ENCODE results near the gene VSIG2.
"Not testable (repeated sequence)": the region's sequence is repeated elsewhere in the genome, so short reads cannot be mapped to it uniquely, and the experiment has no call there.

The VSIG2 gene

DNA sequence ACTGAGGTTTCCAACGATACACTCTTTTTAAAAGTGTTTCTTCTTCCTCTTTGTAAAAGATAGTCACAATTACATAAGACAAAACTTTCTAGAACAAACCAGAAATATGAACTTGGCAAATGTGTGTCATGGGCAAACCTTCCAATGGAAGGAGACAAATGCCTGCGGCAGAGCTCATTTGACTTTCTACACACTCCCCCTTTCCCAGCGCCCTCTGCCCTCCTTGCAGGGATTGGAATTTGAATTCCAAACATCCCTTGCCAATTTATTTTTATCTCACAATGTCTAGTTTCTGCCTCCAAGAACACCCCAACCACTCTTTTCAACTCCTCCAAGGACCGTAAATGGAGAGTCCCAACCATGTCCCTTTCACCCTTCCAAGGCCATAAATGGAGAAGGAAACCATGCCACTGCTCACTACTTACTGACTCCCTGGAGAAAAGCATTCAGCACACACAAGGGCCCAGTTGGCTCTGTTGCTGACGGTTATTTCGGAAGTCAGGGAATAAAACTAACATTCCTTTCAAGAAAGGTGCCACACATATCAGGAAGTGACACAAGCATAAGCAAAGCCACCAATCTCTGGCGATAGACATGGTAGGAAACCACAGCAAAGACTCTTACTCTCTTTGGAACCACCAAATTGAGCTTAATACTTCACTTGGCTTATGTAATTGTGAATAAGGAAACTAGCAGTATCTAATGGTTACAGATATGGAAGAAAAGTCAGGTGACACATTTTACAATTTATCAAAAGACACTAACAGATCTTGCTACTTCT lies 25.0 kb upstream of the VSIG2 start:
- TF ChIP-seq CTCF (conservative IDR thresholded peaks at IDR 0.05), result no peak
- H3K27ac ChIP-seq, result no peak overlapping the region

DNA sequence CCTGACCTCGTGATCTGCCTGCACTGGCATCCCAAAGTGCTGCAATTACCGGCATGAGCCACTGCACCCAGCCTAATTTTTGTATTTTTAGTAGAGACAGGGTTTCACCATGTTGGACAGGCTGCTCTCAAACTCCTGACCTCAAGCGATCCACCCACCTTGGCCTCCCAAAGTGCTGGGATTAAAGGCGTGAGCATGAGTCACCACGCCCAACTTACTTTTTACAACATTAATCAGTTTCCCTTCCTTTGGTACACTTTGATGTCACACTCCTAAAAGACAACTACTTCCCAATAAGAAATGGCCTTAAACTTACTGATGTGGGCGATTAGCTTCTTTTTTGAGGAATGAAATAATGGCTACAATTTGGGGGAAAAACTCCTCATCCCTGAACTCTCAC lies 18.9 kb upstream of the VSIG2 start:
- not testable (repeated sequence) for H3K27ac ChIP-seq

DNA sequence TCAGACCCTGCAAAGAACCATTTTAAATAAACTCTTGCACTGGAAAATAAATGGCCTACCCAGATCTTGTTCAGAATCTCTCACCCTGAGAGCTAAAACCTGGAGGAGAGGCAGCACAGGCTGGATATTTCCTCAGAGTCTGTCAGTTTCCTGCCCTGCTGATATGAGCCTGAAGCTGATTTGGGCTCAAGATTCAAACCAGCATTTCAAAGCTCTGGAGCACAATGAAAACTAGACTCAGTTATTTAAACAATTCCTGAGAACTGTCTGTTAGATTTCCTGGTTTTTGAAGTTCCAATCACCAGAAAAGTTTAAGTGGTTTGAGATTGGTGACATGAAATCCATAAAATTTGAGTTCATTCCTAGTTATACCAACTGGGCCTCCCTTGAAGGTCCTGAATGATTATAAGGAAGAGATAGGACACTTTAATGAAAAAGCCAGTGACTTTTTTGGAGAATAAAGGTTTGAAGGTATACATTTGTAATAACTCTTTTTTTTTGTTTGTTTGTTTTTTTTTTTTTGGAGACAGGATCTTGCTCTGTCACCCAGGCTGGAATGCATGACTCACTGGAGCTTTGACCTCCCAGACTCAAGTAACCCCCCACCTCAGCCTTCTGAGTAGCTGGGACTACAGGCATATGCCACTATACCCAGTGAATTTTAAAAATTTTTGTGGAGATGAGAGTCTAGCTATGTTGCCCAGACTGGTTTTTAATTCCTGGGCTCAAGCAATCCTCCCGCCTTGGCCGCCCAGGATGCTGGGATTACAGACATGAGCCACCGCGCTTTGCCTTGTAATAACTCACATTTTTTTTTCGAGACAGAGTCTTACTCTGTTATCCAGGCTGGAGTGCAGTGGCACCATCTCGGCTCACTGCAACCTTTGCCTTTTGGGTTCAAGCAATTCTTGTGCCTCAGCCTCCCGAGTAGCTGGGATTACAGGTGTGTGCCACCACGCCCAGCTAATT lies 18.0 kb upstream of the VSIG2 start:
- H3K27ac ChIP-seq, result no peak overlapping the region
- TF ChIP-seq CTCF (conservative IDR thresholded peaks at IDR 0.05), result no peak

DNA sequence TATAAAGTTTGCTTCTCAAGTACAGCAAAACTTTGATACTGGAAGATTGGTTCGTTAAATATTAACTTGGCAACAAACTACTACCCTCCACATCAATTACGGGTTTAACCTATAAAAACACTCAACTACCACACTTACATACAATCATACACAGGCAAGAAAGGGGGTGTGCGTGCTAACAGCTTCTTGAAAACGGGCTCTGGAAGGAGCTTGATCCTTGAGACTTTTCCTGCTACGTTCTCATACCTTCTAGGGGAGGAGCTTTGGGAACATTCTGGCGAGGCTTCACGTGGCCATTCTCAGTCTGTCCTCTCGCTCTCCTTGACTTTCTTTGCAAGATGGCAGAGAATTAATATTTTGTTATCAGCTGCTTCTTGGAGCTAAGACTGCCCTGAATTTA lies 16.9 kb upstream of the VSIG2 start:
- H3K27ac ChIP-seq, result no peak overlapping the region

DNA sequence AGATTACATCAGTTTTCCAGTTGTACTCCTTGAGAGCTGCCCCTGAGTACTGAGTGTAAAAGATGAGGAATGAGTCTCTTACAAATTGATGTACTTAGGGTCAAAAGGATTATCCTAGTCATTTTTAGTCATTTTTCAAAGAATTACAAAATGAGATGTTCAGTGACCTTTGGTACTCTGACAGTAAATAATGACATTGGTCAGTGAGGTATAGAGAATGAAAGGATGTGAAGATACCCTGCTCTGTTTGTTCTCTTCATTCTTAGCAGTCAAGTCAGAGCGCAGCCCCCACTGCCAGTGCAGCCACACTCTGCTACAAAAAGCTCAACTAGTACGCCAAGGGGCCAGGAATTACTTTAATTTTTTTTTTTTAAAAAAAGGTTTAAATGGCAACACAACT lies 14.1 kb upstream of the VSIG2 start:
- TF ChIP-seq CTCF (conservative IDR thresholded peaks at IDR 0.05), result no peak
- H3K27ac ChIP-seq, result no peak overlapping the region

More for the DNA sequence above, 16.9 kb upstream of the VSIG2 start:
- TF ChIP-seq CTCF (conservative IDR thresholded peaks at IDR 0.05), result no peak

- peak overlapping the region; percentile 81 for H3K27ac ChIP-seq
- peak; percentile 94 for TF ChIP-seq CTCF (conservative IDR thresholded peaks at IDR 0.05)
Measured at GRCh38 chr11:124763156-124763947, 11.3 kb upstream of the VSIG2 start.

GRCh38 chr11:124762624-124763155 lies 10.6 kb upstream of the VSIG2 start:
- TF ChIP-seq CTCF (conservative IDR thresholded peaks at IDR 0.05), result no peak
- peak overlapping the region; percentile 81 for H3K27ac ChIP-seq
